Measurements from ENCODE around the gene RABGEF1.

- TF ChIP-seq CTCF (IDR thresholded peaks at IDR 0.05) (no peak), SIN3A (IDR thresholded peaks at IDR 0.05; ENCODE audit: borderline replicate concordance, insufficient read depth, low read depth, low read length) (no peak), POLR2AphosphoS5 (IDR thresholded peaks at IDR 0.05; ENCODE audit: low read depth, low read length) (no peak)
These were observed 60.1 kb downstream of the RABGEF1 start for GRCh38 chr7:66800591-66800990.

Measured in Panc1 (cell line).